ENCODE data around the gene HCN1. TPM values are rescaled to one million over a fixed set of nuclear protein-coding genes. Genes with fewer than 3 reads are reported as not detected.

Gene HCN1
- total RNA-seq, 2 donors from 2014 or later = 5.9 to 10.8 TPM

DNA sequence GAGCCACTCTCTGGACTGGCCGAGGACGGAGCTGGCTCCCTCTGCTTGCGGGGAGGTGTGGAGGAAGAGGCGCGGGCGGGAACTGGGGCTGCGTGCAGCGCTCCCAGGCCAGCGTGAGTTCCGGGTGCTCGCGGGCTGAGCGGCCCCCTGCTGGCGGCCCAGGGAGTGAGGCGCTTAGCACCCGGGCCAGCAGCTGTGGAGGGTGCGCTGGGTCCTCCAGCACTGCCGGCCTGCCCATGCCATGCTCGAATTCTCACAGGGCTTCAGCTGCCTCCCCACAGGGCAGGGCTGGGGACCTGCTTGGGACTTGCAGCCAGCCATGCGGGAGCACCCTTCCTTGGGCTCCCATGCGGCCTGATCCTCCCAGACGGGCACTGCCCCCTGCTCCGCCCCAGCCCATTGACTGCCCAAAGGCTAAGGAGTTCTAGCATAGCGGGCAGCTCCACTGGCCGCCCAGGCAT, 470.6 kb downstream of the HCN1 start:
- no peaks in the 10 kb centered on the region for H3K36me3 Mint-ChIP-seq (ENCODE audit: low read depth)
- no peaks in the 10 kb centered on the region for H3K27me3 ChIP-seq (ENCODE audit: control insufficient read depth, insufficient read depth, low read length, poor library complexity, severe bottlenecking)
- peaks cover 7% of the 10 kb centered on the region for H3K4me1 ChIP-seq (ENCODE audit: control insufficient read depth, insufficient read depth, low read length)
- no peak overlapping the region for H3K4me3 Mint-ChIP-seq
- no peaks in the 10 kb centered on the region for H3K9me3 ChIP-seq (ENCODE audit: control insufficient read depth, low read length)
- H3K27me3 Mint-ChIP-seq (ENCODE audit: insufficient read depth) = no peaks in the 10 kb centered on the region
- no peak overlapping the region for H3K27ac Mint-ChIP-seq
- H3K9ac ChIP-seq (ENCODE audit: extremely low read depth, low read length, poor library complexity, severe bottlenecking) = no peak overlapping the region
- H3K27ac ChIP-seq (ENCODE audit: low read depth, low read length) = no peak overlapping the region
- peak; percentile 23 for TF ChIP-seq CTCF (conservative IDR thresholded peaks at IDR 0.05)
- no peaks in the 10 kb centered on the region for H3K36me3 ChIP-seq (ENCODE audit: control insufficient read depth, insufficient read depth, low read length)
- H3K4me1 Mint-ChIP-seq = peaks cover 10% of the 10 kb centered on the region
- WGBS, 2 experiments (ENCODE audit: insufficient coverage in 1 of 2, insufficient read length in 1 of 2) = 91 to 95% methylated on average over 9 to 25 of the region's 25 CpGs
- no peak overlapping the region for H3K4me3 ChIP-seq (ENCODE audit: low read length)
- DNase-seq = peak; percentile 56
- peaks cover 11% of the 10 kb centered on the region for H3K9me3 Mint-ChIP-seq

GRCh38 chr5:45205403-45205961, 490.7 kb downstream of the HCN1 start:
- no peaks in the 10 kb centered on the region for H3K27me3 ChIP-seq (ENCODE audit: control insufficient read depth, insufficient read depth, low read length, poor library complexity, severe bottlenecking)
- Mint-ChIP-seq H3K36me3 (ENCODE audit: low read depth) (peaks cover 4% of the 10 kb centered on the region), H3K9me3 (peaks cover 21% of the 10 kb centered on the region), H3K4me3 (no peak overlapping the region), H3K4me1 (peaks cover 7% of the 10 kb centered on the region), H3K27ac (peak overlapping the region; percentile 50), H3K27me3 (ENCODE audit: insufficient read depth) (no peaks in the 10 kb centered on the region)
- peak; percentile 83 for DNase-seq
- no peak overlapping the region for H3K27ac ChIP-seq (ENCODE audit: low read depth, low read length)
- 55 to 61% methylated on average over 2 to 4 of the region's 4 CpGs for WGBS, 2 experiments (ENCODE audit: insufficient coverage in 1 of 2, insufficient read length in 1 of 2)
- no peaks in the 10 kb centered on the region for H3K9me3 ChIP-seq (ENCODE audit: control insufficient read depth, low read length)
- TF ChIP-seq CTCF (conservative IDR thresholded peaks at IDR 0.05) = no peak
- H3K9ac ChIP-seq (ENCODE audit: extremely low read depth, low read length, poor library complexity, severe bottlenecking) = no peak overlapping the region
- H3K36me3 ChIP-seq (ENCODE audit: control insufficient read depth, insufficient read depth, low read length) = no peaks in the 10 kb centered on the region
- H3K4me3 ChIP-seq (ENCODE audit: low read length) = no peak overlapping the region
- peaks cover 2% of the 10 kb centered on the region for H3K4me1 ChIP-seq (ENCODE audit: control insufficient read depth, insufficient read depth, low read length)
